ENCODE measurements around the gene IVD.

The IVD gene

GRCh38 chr15:40415226-40415625, 9.6 kb downstream of the IVD start:
- no peak for TF ChIP-seq ZNF274 (IDR thresholded peaks at IDR 0.05; ENCODE audit: low read depth, low read length)
- no peak overlapping the region for H3K4me3 ChIP-seq (ENCODE audit: low read length)

GRCh38 chr15:40416056-40416455, 10.5 kb downstream of the IVD start:
- no peak overlapping the region for H3K4me3 ChIP-seq (ENCODE audit: low read length)
- TF ChIP-seq ZNF274 (IDR thresholded peaks at IDR 0.05; ENCODE audit: low read depth, low read length): no peak

GRCh38 chr15:40418126-40418525, 12.5 kb downstream of the IVD start:
- TF ChIP-seq ZNF274 (IDR thresholded peaks at IDR 0.05; ENCODE audit: low read depth, low read length): no peak
- H3K4me3 ChIP-seq (ENCODE audit: low read length): no peak overlapping the region

GRCh38 chr15:40420071-40420713, 14.6 kb downstream of the IVD start:
- no peak for TF ChIP-seq ZNF274 (IDR thresholded peaks at IDR 0.05; ENCODE audit: low read depth, low read length)
- no peak overlapping the region for H3K4me3 ChIP-seq (ENCODE audit: low read length)

- TF ChIP-seq ZNF274 (IDR thresholded peaks at IDR 0.05; ENCODE audit: low read depth, low read length): no peak
- no peak overlapping the region for H3K4me3 ChIP-seq (ENCODE audit: low read length)
Observed at GRCh38 chr15:40420793-40421192, 15.2 kb downstream of the IVD start.

- no peak overlapping the region for H3K4me3 ChIP-seq (ENCODE audit: low read length)
- TF ChIP-seq ZNF274 (IDR thresholded peaks at IDR 0.05; ENCODE audit: low read depth, low read length): no peak
Observed at GRCh38 chr15:40421246-40422157, 15.9 kb downstream of the IVD start.

GRCh38 chr15:40424483-40425115, 19.0 kb downstream of the IVD start:
- no peak for TF ChIP-seq ZNF274 (IDR thresholded peaks at IDR 0.05; ENCODE audit: low read depth, low read length)

GRCh38 chr15:40425681-40426080, 20.1 kb downstream of the IVD start:
- TF ChIP-seq ZNF274 (IDR thresholded peaks at IDR 0.05; ENCODE audit: low read depth, low read length): no peak
- H3K4me3 ChIP-seq (ENCODE audit: low read length): no peak overlapping the region

More at GRCh38 chr15:40424483-40425115, 19.0 kb downstream of the IVD start:
- no peak overlapping the region for H3K4me3 ChIP-seq (ENCODE audit: low read length)

GRCh38 chr15:40427188-40427587, 21.6 kb downstream of the IVD start:
- no peak for TF ChIP-seq ZNF274 (IDR thresholded peaks at IDR 0.05; ENCODE audit: low read depth, low read length)
- H3K4me3 ChIP-seq (ENCODE audit: low read length): no peak overlapping the region

GRCh38 chr15:40428185-40428584, 22.6 kb downstream of the IVD start:
- TF ChIP-seq ZNF274 (IDR thresholded peaks at IDR 0.05; ENCODE audit: low read depth, low read length): no peak
- no peak overlapping the region for H3K4me3 ChIP-seq (ENCODE audit: low read length)

GRCh38 chr15:40429068-40429710, 23.6 kb downstream of the IVD start:
- no peak for TF ChIP-seq ZNF274 (IDR thresholded peaks at IDR 0.05; ENCODE audit: low read depth, low read length)
- H3K4me3 ChIP-seq (ENCODE audit: low read length): no peak overlapping the region

GRCh38 chr15:40430271-40430805, 24.7 kb downstream of the IVD start:
- TF ChIP-seq ZNF274 (IDR thresholded peaks at IDR 0.05; ENCODE audit: low read depth, low read length): no peak

GRCh38 chr15:40435023-40435709, 29.6 kb downstream of the IVD start:
- TF ChIP-seq ZNF274 (IDR thresholded peaks at IDR 0.05; ENCODE audit: low read depth, low read length): no peak
- no peak overlapping the region for H3K4me3 ChIP-seq (ENCODE audit: low read length)

More at GRCh38 chr15:40430271-40430805, 24.7 kb downstream of the IVD start:
- H3K4me3 ChIP-seq (ENCODE audit: low read length): no peak overlapping the region
